SK-N-SH (cell line): ENCODE data around the gene TMEM95. TPM values are rescaled to one million over a fixed set of nuclear protein-coding genes. Genes with fewer than 3 reads are reported as not detected.
A peak's percentile ranks its signal among the peaks of the same experiment; 100 is the strongest.

ENCODE experiments used
- CTCF ChIA-PET: fragments of 300-600, 350-600 bp; formaldehyde crosslinking; extraction: SDS; loops from one replicate; lab custom pipeline; 2021; lab: Yijun Ruan, JAX
- POLR2A ChIA-PET: fragments of 350-600 bp; sonication (Branson Sonifier 250); formaldehyde crosslinking; extraction: SDS; loops from one replicate; lab custom pipeline; 2020; ENCODE audit warnings: antibody characterized with exemption, inconsistent platforms; lab: Yijun Ruan, JAX
- DNase-seq: peaks from one replicate; pipeline ENCODE4 v3.0.0; 2012
- H2AFZ ChIP-seq: fragments of 200-600 bp; sonication (generic); 2 replicates; pipeline ENCODE4 v1.8.1; 2016; ENCODE audit warnings: antibody characterized with exemption, mild to moderate bottlenecking, low read depth
- H3F3A ChIP-seq: fragments of 200-600 bp; sonication (generic); replicated peaks from 2 replicates; pipeline ENCODE3; 2016; ENCODE audit warnings: antibody characterized with exemption, mild to moderate bottlenecking; ENCODE audit not compliant: insufficient read depth
- H3K27ac ChIP-seq, 2 experiments: fragments of 200-500 bp in 1 of 2; fragments of 200-600 bp in 1 of 2; sonication (Bioruptor generic) in 1 of 2; sonication (generic), shearing (Covaris generic) in 1 of 2; 2 replicates each; pipeline versions ENCODE4 v1.5.1 to v1.6.1; 2014 to 2016; ENCODE audit warnings: low read depth in 2 of 2, inconsistent platforms in 1 of 2, low read length in 1 of 2, mild to moderate bottlenecking in 1 of 2, mixed read lengths in 1 of 2
- H3K27me3 ChIP-seq: fragments of 200-600 bp; sonication (generic), shearing (Covaris generic); 2 replicates; pipeline ENCODE4 v1.6.1; 2016; ENCODE audit warnings: mixed run types; ENCODE audit not compliant: insufficient read depth
- H3K36me3 ChIP-seq, 2 experiments: fragments of 200-500 bp in 1 of 2; fragments of 200-600 bp in 1 of 2; sonication (Bioruptor generic) in 1 of 2; sonication (generic) in 1 of 2; replicated peaks in 1 of 2; 2 replicates each; pipeline versions ENCODE3 to v1.5.1; 2014 to 2016; ENCODE audit warnings: low read length in 1 of 2, mild to moderate bottlenecking in 1 of 2; ENCODE audit not compliant: insufficient read depth in 2 of 2, control insufficient read depth in 1 of 2
- H3K4me1 ChIP-seq, 2 experiments: fragments of 200-500 bp in 1 of 2; fragments of 200-600 bp in 1 of 2; sonication (Bioruptor generic) in 1 of 2; sonication (generic), shearing (Covaris generic) in 1 of 2; 2 replicates each; pipeline versions ENCODE4 v1.5.1 to v1.6.1; 2014 to 2016; ENCODE audit warnings: low read depth in 1 of 2, low read length in 1 of 2, mixed run types in 1 of 2; ENCODE audit not compliant: insufficient read depth in 2 of 2, control insufficient read depth in 1 of 2
- H3K4me2 ChIP-seq: fragments of 200-600 bp; sonication (generic), shearing (Covaris generic); 2 replicates; pipeline ENCODE4 v1.6.1; 2017; ENCODE audit warnings: mixed run types
- H3K4me3 ChIP-seq, 2 experiments: fragments of 200-500 bp in 1 of 2; fragments of 200-600 bp in 1 of 2; sonication (Bioruptor generic) in 1 of 2; sonication (generic), shearing (Covaris generic) in 1 of 2; 2 replicates each; pipeline versions ENCODE4 v1.5.1 to v1.8.1; 2014 to 2016; ENCODE audit warnings: low read depth in 2 of 2, inconsistent platforms in 1 of 2, low read length in 1 of 2, mild to moderate bottlenecking in 1 of 2, mixed read lengths in 1 of 2, moderate library complexity in 1 of 2
- H3K79me2 ChIP-seq: fragments of 200-600 bp; sonication (generic); 2 replicates; pipeline ENCODE4 v1.8.1; 2017; ENCODE audit warnings: mild to moderate bottlenecking; ENCODE audit not compliant: insufficient read depth
- H3K9ac ChIP-seq: fragments of 200-600 bp; sonication (generic); 2 replicates; pipeline ENCODE4 v1.6.1; 2017; ENCODE audit warnings: mixed run types
- H3K9me2 ChIP-seq: fragments of 200-600 bp; sonication (generic); 2 replicates; pipeline ENCODE4 v1.6.1; 2017; ENCODE audit warnings: mixed run types
- H3K9me3 ChIP-seq: fragments of 200-600 bp; sonication (generic); 2 replicates; pipeline ENCODE4 v1.6.1; 2017; ENCODE audit warnings: mixed run types, mild to moderate bottlenecking, moderate library complexity
- H4K20me1 ChIP-seq: fragments of 200-600 bp; sonication (generic); 2 replicates; pipeline ENCODE4 v1.6.1; 2017; ENCODE audit warnings: mild to moderate bottlenecking, mixed run types; ENCODE audit not compliant: insufficient read depth
- EZH2phosphoT487 ChIP-seq: fragments of 200-600 bp; sonication (generic); IDR thresholded peaks from 2 replicates; pipeline ENCODE4 v1.6.1; 2017; ENCODE audit warnings: low read depth, mixed run types, mild to moderate bottlenecking, antibody characterized with exemption, moderate library complexity, borderline replicate concordance
- FOXM1 ChIP-seq: IDR thresholded peaks from 2 replicates; pipeline ENCODE4 v1.4.0; 2012; ENCODE audit warnings: low read depth, mild to moderate bottlenecking
- GABPA ChIP-seq: IDR thresholded peaks from 2 replicates; pipeline ENCODE4 v1.4.0; 2012; ENCODE audit warnings: low read depth, mild to moderate bottlenecking
- GATA2 ChIP-seq: sonication (generic); formaldehyde crosslinking; IDR thresholded peaks from 2 replicates; pipeline ENCODE4 v1.5.0; 2020; ENCODE audit warnings: mild to moderate bottlenecking, missing genetic modification reagents
- MEF2A ChIP-seq: IDR thresholded peaks from 2 replicates; pipeline ENCODE4 v1.4.0; 2012; ENCODE audit warnings: low read depth, borderline replicate concordance
- MXI1 ChIP-seq: IDR thresholded peaks from 2 replicates; pipeline ENCODE4 v1.6.1; 2012; ENCODE audit warnings: mild to moderate bottlenecking, low read depth, low read length, improper control_type of control experiment
- NRF1 ChIP-seq: IDR thresholded peaks from 2 replicates; pipeline ENCODE4 v1.6.1; 2012; ENCODE audit warnings: low read depth, mild to moderate bottlenecking, low read length
- POLR2AphosphoS5 ChIP-seq: IDR thresholded peaks from 2 replicates; pipeline ENCODE4 v1.6.1; 2012; ENCODE audit warnings: low read depth, low read length
- RFX5 ChIP-seq: IDR thresholded peaks from 2 replicates; pipeline ENCODE4 v1.6.1; 2012; ENCODE audit warnings: mild to moderate bottlenecking, improper control_type of control experiment, low read length
- RXRA ChIP-seq: IDR thresholded peaks from 2 replicates; pipeline ENCODE4 v1.4.0; 2012; ENCODE audit warnings: low read depth, mild to moderate bottlenecking, borderline replicate concordance
- TAF1 ChIP-seq: IDR thresholded peaks from 2 replicates; pipeline ENCODE4 v1.6.1; 2012; ENCODE audit warnings: low read depth, mild to moderate bottlenecking, low read length, moderate library complexity, borderline replicate concordance
- TCF12 ChIP-seq: IDR thresholded peaks from 2 replicates; pipeline ENCODE4 v1.4.0; 2012
- WGBS: methylation state at CpG from one replicate; pipeline ENCODE4 v1.1.6; 2017; ENCODE audit warnings: low lambda C conversion rate; 5-methylcytosine and 5-hydroxymethylcytosine counted together
- polyA plus RNA-seq, 3 experiments: library from polyadenylated mRNA; depleted of rRNA; stranded (reverse); fragments of >200 nt; gene quantifications; 2 replicates each; pipeline ENCODE4 v1.2.3, GENCODE V29; 2012
- TF ChIP-seq, protein P1 (sequence below): IDR thresholded peaks from 2 replicates; pipeline ENCODE4; 2012
- TF ChIP-seq, protein P2 (sequence below): IDR thresholded peaks from 2 replicates; pipeline ENCODE4 v1.4.0; 2012; ENCODE audit warnings: low read depth
- TF ChIP-seq, protein P3 (sequence below): fragments of 150-350 bp; IDR thresholded peaks from 2 replicates; pipeline ENCODE4 v1.6.1; 2016; ENCODE audit warnings: mild to moderate bottlenecking, low read depth, low read length
- TF ChIP-seq, protein P4 (sequence below): IDR thresholded peaks from 2 replicates; pipeline ENCODE4 v1.6.1; 2012; ENCODE audit warnings: mild to moderate bottlenecking, low read depth, low read length, moderate library complexity
- TF ChIP-seq, protein P5 (sequence below): fragments of 150-350 bp; IDR thresholded peaks from 2 replicates; pipeline ENCODE4 v1.6.1; 2017; ENCODE audit warnings: antibody characterized with exemption, low read length, low read depth, borderline replicate concordance
- TF ChIP-seq, protein P6 (sequence below): IDR thresholded peaks from 2 replicates; pipeline ENCODE4 v1.4.0; 2012; ENCODE audit warnings: low read depth, borderline replicate concordance
- TF ChIP-seq, protein P7 (sequence below): fragments of 200-600 bp; sonication (generic); IDR thresholded peaks from 2 replicates; pipeline ENCODE4 v1.6.1; 2017; ENCODE audit warnings: antibody characterized with exemption, mild to moderate bottlenecking, moderate library complexity

Gene TMEM95
- polyA plus RNA-seq, 1 of the 3 experiments (the other 2 are of a cell fraction): not detected

DNA sequence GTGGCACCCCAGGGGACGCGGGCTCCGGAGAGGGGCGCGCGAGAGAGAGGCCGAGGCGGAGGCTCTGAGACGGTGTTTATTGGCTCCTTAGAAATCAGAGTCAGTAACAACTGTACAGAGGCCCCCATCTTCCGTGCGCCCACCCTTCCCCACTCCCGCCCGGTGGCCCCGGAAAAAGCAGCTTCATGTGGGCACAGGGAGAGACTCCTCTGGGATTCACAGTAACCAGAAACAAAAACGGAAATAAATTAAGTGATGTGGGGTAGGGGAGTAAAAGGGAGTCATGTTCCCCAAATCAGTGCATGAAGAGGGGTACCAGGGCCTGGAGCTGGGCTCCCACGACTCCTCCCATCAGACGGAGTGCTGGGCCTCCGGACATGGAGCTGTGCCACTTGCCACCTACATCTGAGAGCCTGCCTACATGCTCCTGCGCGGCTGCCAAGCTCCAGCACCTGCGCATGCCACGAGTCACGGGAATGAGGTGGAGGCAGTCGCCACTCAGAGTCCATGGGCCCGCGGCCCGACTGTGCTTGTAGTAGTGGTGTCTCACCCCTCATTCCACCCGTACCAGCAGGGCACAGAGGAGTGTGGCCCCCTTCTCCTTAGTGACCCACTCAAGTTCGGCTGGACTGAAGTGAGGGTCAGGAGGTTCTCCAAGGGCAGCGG, 39.3 kb upstream of the TMEM95 start:
- peak overlapping the region; percentile 99 for H3K4me2 ChIP-seq
- ChIA-PET CTCF (interaction anchor here (0.9 to 2.9 kb wide), 6 partner anchors 9 to 245 kb away, joined by 3 to 12 read pairs (median 4); no protein-coding TSS in a partner anchor), POLR2A (interaction anchor here (0.6 to 2.6 kb wide), 2 partner anchors 14 to 68 kb away, joined by 3 to 11 read pairs; partner anchors contain the start of gene NEURL4)
- H4K20me1 ChIP-seq: peaks cover 38% of the 10 kb centered on the region
- no peaks in the 10 kb centered on the region for H3K27me3 ChIP-seq
- H3K36me3 ChIP-seq: peaks cover 43 to 51% of the 10 kb centered on the region in 2 experiments
- TF ChIP-seq, protein P1, sequence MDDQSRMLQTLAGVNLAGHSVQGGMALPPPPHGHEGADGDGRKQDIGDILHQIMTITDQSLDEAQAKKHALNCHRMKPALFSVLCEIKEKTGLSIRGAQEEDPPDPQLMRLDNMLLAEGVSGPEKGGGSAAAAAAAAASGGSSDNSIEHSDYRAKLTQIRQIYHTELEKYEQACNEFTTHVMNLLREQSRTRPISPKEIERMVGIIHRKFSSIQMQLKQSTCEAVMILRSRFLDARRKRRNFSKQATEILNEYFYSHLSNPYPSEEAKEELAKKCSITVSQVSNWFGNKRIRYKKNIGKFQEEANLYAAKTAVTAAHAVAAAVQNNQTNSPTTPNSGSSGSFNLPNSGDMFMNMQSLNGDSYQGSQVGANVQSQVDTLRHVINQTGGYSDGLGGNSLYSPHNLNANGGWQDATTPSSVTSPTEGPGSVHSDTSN: no peak
- TF ChIP-seq FOXM1 (no peak), NRF1 (no peak), TCF12 (no peak), POLR2AphosphoS5 (no peak), GATA2 (CRISPR knock-in tag) (no peak), EZH2phosphoT487 (no peak), MXI1 (no peak), GABPA (no peak), MEF2A (no peak), RFX5 (no peak), TAF1 (no peak), RXRA (no peak)
- TF ChIP-seq, protein P2, sequence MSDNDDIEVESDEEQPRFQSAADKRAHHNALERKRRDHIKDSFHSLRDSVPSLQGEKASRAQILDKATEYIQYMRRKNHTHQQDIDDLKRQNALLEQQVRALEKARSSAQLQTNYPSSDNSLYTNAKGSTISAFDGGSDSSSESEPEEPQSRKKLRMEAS: no peak
- TF ChIP-seq, protein P3, sequence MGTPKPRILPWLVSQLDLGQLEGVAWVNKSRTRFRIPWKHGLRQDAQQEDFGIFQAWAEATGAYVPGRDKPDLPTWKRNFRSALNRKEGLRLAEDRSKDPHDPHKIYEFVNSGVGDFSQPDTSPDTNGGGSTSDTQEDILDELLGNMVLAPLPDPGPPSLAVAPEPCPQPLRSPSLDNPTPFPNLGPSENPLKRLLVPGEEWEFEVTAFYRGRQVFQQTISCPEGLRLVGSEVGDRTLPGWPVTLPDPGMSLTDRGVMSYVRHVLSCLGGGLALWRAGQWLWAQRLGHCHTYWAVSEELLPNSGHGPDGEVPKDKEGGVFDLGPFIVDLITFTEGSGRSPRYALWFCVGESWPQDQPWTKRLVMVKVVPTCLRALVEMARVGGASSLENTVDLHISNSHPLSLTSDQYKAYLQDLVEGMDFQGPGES: no peak
- TF ChIP-seq, protein P4, sequence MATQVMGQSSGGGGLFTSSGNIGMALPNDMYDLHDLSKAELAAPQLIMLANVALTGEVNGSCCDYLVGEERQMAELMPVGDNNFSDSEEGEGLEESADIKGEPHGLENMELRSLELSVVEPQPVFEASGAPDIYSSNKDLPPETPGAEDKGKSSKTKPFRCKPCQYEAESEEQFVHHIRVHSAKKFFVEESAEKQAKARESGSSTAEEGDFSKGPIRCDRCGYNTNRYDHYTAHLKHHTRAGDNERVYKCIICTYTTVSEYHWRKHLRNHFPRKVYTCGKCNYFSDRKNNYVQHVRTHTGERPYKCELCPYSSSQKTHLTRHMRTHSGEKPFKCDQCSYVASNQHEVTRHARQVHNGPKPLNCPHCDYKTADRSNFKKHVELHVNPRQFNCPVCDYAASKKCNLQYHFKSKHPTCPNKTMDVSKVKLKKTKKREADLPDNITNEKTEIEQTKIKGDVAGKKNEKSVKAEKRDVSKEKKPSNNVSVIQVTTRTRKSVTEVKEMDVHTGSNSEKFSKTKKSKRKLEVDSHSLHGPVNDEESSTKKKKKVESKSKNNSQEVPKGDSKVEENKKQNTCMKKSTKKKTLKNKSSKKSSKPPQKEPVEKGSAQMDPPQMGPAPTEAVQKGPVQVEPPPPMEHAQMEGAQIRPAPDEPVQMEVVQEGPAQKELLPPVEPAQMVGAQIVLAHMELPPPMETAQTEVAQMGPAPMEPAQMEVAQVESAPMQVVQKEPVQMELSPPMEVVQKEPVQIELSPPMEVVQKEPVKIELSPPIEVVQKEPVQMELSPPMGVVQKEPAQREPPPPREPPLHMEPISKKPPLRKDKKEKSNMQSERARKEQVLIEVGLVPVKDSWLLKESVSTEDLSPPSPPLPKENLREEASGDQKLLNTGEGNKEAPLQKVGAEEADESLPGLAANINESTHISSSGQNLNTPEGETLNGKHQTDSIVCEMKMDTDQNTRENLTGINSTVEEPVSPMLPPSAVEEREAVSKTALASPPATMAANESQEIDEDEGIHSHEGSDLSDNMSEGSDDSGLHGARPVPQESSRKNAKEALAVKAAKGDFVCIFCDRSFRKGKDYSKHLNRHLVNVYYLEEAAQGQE: no peak
- TF ChIP-seq, protein P5, sequence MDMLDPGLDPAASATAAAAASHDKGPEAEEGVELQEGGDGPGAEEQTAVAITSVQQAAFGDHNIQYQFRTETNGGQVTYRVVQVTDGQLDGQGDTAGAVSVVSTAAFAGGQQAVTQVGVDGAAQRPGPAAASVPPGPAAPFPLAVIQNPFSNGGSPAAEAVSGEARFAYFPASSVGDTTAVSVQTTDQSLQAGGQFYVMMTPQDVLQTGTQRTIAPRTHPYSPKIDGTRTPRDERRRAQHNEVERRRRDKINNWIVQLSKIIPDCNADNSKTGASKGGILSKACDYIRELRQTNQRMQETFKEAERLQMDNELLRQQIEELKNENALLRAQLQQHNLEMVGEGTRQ: no peak
- TF ChIP-seq, protein P6, sequence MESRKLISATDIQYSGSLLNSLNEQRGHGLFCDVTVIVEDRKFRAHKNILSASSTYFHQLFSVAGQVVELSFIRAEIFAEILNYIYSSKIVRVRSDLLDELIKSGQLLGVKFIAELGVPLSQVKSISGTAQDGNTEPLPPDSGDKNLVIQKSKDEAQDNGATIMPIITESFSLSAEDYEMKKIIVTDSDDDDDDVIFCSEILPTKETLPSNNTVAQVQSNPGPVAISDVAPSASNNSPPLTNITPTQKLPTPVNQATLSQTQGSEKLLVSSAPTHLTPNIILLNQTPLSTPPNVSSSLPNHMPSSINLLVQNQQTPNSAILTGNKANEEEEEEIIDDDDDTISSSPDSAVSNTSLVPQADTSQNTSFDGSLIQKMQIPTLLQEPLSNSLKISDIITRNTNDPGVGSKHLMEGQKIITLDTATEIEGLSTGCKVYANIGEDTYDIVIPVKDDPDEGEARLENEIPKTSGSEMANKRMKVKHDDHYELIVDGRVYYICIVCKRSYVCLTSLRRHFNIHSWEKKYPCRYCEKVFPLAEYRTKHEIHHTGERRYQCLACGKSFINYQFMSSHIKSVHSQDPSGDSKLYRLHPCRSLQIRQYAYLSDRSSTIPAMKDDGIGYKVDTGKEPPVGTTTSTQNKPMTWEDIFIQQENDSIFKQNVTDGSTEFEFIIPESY: no peak
- TF ChIP-seq, protein P7, sequence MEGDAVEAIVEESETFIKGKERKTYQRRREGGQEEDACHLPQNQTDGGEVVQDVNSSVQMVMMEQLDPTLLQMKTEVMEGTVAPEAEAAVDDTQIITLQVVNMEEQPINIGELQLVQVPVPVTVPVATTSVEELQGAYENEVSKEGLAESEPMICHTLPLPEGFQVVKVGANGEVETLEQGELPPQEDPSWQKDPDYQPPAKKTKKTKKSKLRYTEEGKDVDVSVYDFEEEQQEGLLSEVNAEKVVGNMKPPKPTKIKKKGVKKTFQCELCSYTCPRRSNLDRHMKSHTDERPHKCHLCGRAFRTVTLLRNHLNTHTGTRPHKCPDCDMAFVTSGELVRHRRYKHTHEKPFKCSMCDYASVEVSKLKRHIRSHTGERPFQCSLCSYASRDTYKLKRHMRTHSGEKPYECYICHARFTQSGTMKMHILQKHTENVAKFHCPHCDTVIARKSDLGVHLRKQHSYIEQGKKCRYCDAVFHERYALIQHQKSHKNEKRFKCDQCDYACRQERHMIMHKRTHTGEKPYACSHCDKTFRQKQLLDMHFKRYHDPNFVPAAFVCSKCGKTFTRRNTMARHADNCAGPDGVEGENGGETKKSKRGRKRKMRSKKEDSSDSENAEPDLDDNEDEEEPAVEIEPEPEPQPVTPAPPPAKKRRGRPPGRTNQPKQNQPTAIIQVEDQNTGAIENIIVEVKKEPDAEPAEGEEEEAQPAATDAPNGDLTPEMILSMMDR: no peak
- H3K4me3 ChIP-seq: peak overlapping the region; percentile 88 to 94
- H2AFZ ChIP-seq: peak overlapping the region; percentile 86
- no peak for DNase-seq
- 41% methylated on average over 22 of the region's 30 CpGs for WGBS
- H3K9me3 ChIP-seq: no peaks in the 10 kb centered on the region
- peaks cover 40% of the 10 kb centered on the region for H3F3A ChIP-seq
- peaks cover 10 to 36% of the 10 kb centered on the region in 2 experiments; a peak in 3 of 4 replicates for H3K4me1 ChIP-seq
- no peaks in the 10 kb centered on the region for H3K9me2 ChIP-seq
- peaks cover 38% of the 10 kb centered on the region for H3K79me2 ChIP-seq
- H3K27ac ChIP-seq: peak overlapping the region; percentile 76 to 90
- H3K9ac ChIP-seq: peak overlapping the region; percentile 80
